ENCODE data around the gene TRABD2B. TPM values are rescaled to one million over a fixed set of nuclear protein-coding genes. Genes with fewer than 3 reads are reported as not detected.

Gene TRABD2B
- total RNA-seq, 1 donor from 2014 or later, result 0.92 TPM

DNA sequence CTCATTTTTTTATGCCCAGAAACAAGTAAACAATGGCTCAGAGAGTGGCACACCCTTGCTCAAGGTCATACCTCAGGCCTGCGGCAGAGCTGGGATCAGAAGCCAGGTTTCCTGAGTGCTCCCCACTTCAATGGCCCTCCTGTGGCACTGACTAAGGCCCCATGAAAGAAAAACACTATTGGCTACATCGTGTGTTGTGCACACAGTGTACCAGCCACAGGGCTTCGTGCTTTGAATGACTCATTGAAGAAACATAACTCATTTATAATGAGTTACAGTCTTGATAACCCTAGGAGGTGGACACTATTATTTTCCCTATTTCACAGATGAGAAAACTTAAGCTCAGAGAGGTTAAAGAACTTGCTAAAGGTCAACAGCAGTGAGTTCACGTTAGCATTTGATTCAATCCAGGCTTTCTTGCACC lies 91.2 kb downstream of the TRABD2B start:
- Histone ChIP-seq H3K4me3 (ENCODE audit: low read depth, low read length) (no peak overlapping the region), H3K36me3 (ENCODE audit: control insufficient read depth, insufficient read depth, low read length) (no peaks in the 10 kb centered on the region), H3K27me3 (ENCODE audit: control insufficient read depth, insufficient read depth, low read length) (no peaks in the 10 kb centered on the region)
- no peak for DNase-seq (ENCODE audit: low read depth)
- no peak for TF ChIP-seq CTCF (IDR thresholded peaks at IDR 0.05; ENCODE audit: insufficient read depth, low read length, poor library complexity, severe bottlenecking)

GRCh38 chr1:47903723-47904122 lies 93.5 kb downstream of the TRABD2B start:
- DNase-seq (ENCODE audit: low read depth), result no peak
- no peak overlapping the region for H3K4me3 ChIP-seq (ENCODE audit: low read depth, low read length)
- H3K27me3 ChIP-seq (ENCODE audit: control insufficient read depth, insufficient read depth, low read length), result no peaks in the 10 kb centered on the region
- H3K36me3 ChIP-seq (ENCODE audit: control insufficient read depth, insufficient read depth, low read length), result no peaks in the 10 kb centered on the region
- TF ChIP-seq CTCF (IDR thresholded peaks at IDR 0.05; ENCODE audit: insufficient read depth, low read length, poor library complexity, severe bottlenecking), result no peak

- H3K4me3 ChIP-seq (ENCODE audit: low read depth, low read length), result no peak overlapping the region
- TF ChIP-seq CTCF (IDR thresholded peaks at IDR 0.05; ENCODE audit: insufficient read depth, low read length, poor library complexity, severe bottlenecking), result no peak
- no peaks in the 10 kb centered on the region for H3K36me3 ChIP-seq (ENCODE audit: control insufficient read depth, insufficient read depth, low read length)
Observed at GRCh38 chr1:47901001-47901575, 96.1 kb downstream of the TRABD2B start.

GRCh38 chr1:47898133-47898845 lies 98.9 kb downstream of the TRABD2B start:
- Histone ChIP-seq H3K27me3 (ENCODE audit: control insufficient read depth, insufficient read depth, low read length) (no peaks in the 10 kb centered on the region), H3K4me3 (ENCODE audit: low read depth, low read length) (no peak overlapping the region), H3K36me3 (ENCODE audit: control insufficient read depth, insufficient read depth, low read length) (no peaks in the 10 kb centered on the region)
- TF ChIP-seq CTCF (IDR thresholded peaks at IDR 0.05; ENCODE audit: insufficient read depth, low read length, poor library complexity, severe bottlenecking), result no peak
- no peak for DNase-seq (ENCODE audit: low read depth)

More at GRCh38 chr1:47901001-47901575, 96.1 kb downstream of the TRABD2B start:
- H3K27me3 ChIP-seq (ENCODE audit: control insufficient read depth, insufficient read depth, low read length), result no peaks in the 10 kb centered on the region
- DNase-seq (ENCODE audit: low read depth), result no peak

- Histone ChIP-seq H3K27me3 (ENCODE audit: control insufficient read depth, insufficient read depth, low read length) (no peaks in the 10 kb centered on the region), H3K4me3 (ENCODE audit: low read depth, low read length) (no peak overlapping the region), H3K36me3 (ENCODE audit: control insufficient read depth, insufficient read depth, low read length) (no peaks in the 10 kb centered on the region)
- no peak for TF ChIP-seq CTCF (IDR thresholded peaks at IDR 0.05; ENCODE audit: insufficient read depth, low read length, poor library complexity, severe bottlenecking)
- no peak for DNase-seq (ENCODE audit: low read depth)
Observed at GRCh38 chr1:47895279-47896125, 101.7 kb downstream of the TRABD2B start.

Data from kidney epithelial cell (primary cell).